DND-41 (cell line): ENCODE data around the gene GRID1.
"Not testable (repeated sequence)": the region's sequence is repeated elsewhere in the genome, so short reads cannot be mapped to it uniquely, and the experiment has no call there.

Source experiments
- ATAC-seq: fragments of 200-7000 bp; cut with Tn5 transposase; 3 replicates; pipeline ENCODE4 v1.9.1; 2021; ENCODE audit warnings: low read depth; ENCODE audit not compliant: insufficient read depth
- DNase-seq: peaks from one replicate; pipeline ENCODE4 v3.0.0-alpha.2; 2020
- H2AFZ ChIP-seq: 2 replicates; pipeline ENCODE4 v1.6.0; 2012; ENCODE audit warnings: low read depth, low read length
- H3K27ac ChIP-seq: 2 replicates; pipeline ENCODE4 v1.5.1; 2012; ENCODE audit warnings: low read length, inconsistent platforms
- H3K27me3 ChIP-seq: fragments of 200-600 bp; sonication (generic); 2 replicates; pipeline ENCODE4 v1.6.0; 2012; ENCODE audit warnings: low read length, mild to moderate bottlenecking, inconsistent platforms; ENCODE audit not compliant: insufficient read depth, poor library complexity
- H3K36me3 ChIP-seq: 2 replicates; pipeline ENCODE4 v1.5.1; 2012; ENCODE audit warnings: low read length, inconsistent platforms; ENCODE audit not compliant: insufficient read depth
- H3K4me1 ChIP-seq: 2 replicates; pipeline ENCODE4 v1.5.1; 2012; ENCODE audit warnings: mild to moderate bottlenecking, low read length; ENCODE audit not compliant: insufficient read depth
- H3K4me2 ChIP-seq: 2 replicates; pipeline ENCODE4 v1.6.0; 2012; ENCODE audit warnings: mild to moderate bottlenecking, moderate library complexity, low read length, inconsistent platforms; ENCODE audit not compliant: insufficient read depth
- H3K4me3 ChIP-seq, 2 experiments: fragments of 200-600 bp in 1 of 2; shearing (Covaris generic) in 1 of 2; 2 replicates each; pipeline ENCODE4 v1.5.1; 2012 to 2016; ENCODE audit warnings: inconsistent platforms in 2 of 2, low read length in 2 of 2, mild to moderate bottlenecking in 2 of 2, low read depth in 1 of 2, moderate library complexity in 1 of 2
- H3K79me2 ChIP-seq: 2 replicates; pipeline ENCODE4 v1.6.0; 2012; ENCODE audit warnings: low read length, inconsistent platforms; ENCODE audit not compliant: insufficient read depth
- H3K9ac ChIP-seq: 2 replicates; pipeline ENCODE4 v1.6.0; 2012; ENCODE audit warnings: low read depth, mild to moderate bottlenecking, inconsistent platforms, low read length, moderate library complexity
- H3K9me3 ChIP-seq: 2 replicates; pipeline ENCODE4 v1.5.1; 2012; ENCODE audit warnings: low read length, moderate library complexity, mild to moderate bottlenecking, inconsistent platforms; ENCODE audit not compliant: insufficient read depth, severe bottlenecking
- H4K20me1 ChIP-seq: 2 replicates; pipeline ENCODE4 v1.6.0; 2012; ENCODE audit warnings: low read length; ENCODE audit not compliant: insufficient read depth
- EZH2 ChIP-seq: IDR thresholded peaks from 3 replicates; pipeline ENCODE4 v1.6.1; 2012; ENCODE audit warnings: borderline replicate concordance, low read depth, mild to moderate bottlenecking, moderate library complexity, low read length, inconsistent platforms; ENCODE audit not compliant: severe bottlenecking
- TF ChIP-seq, protein P1 (sequence below): IDR thresholded peaks from 2 replicates; pipeline ENCODE4 v1.5.1; 2012; ENCODE audit warnings: borderline replicate concordance, low read length, moderate library complexity, mild to moderate bottlenecking; ENCODE audit not compliant: poor library complexity, severe bottlenecking; ENCODE audit errors: extremely low read depth

GRID1 gene

GRCh38 chr10:86243651-86244155, 122.9 kb downstream of the GRID1 start:
- Histone ChIP-seq H3K9me3 (no peaks in the 10 kb centered on the region), H3K27me3 (no peaks in the 10 kb centered on the region), H3K79me2 (no peaks in the 10 kb centered on the region), H3K4me3 (no peak overlapping the region), H4K20me1 (no peaks in the 10 kb centered on the region), H3K27ac (no peak overlapping the region), H3K36me3 (no peaks in the 10 kb centered on the region), H3K4me2 (no peak overlapping the region), H3K9ac (no peak overlapping the region), H3K4me1 (no peaks in the 10 kb centered on the region), H2AFZ (no peak overlapping the region)
- TF ChIP-seq, protein P1, sequence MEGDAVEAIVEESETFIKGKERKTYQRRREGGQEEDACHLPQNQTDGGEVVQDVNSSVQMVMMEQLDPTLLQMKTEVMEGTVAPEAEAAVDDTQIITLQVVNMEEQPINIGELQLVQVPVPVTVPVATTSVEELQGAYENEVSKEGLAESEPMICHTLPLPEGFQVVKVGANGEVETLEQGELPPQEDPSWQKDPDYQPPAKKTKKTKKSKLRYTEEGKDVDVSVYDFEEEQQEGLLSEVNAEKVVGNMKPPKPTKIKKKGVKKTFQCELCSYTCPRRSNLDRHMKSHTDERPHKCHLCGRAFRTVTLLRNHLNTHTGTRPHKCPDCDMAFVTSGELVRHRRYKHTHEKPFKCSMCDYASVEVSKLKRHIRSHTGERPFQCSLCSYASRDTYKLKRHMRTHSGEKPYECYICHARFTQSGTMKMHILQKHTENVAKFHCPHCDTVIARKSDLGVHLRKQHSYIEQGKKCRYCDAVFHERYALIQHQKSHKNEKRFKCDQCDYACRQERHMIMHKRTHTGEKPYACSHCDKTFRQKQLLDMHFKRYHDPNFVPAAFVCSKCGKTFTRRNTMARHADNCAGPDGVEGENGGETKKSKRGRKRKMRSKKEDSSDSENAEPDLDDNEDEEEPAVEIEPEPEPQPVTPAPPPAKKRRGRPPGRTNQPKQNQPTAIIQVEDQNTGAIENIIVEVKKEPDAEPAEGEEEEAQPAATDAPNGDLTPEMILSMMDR = no peak
- no peak for TF ChIP-seq EZH2
- no peak for DNase-seq
- no peak for ATAC-seq

- ATAC-seq (no peak), DNase-seq (no peak)
- peaks cover 4% of the 10 kb centered on the region for H3K9me3 ChIP-seq
- H3K79me2 ChIP-seq = no peaks in the 10 kb centered on the region
- H2AFZ ChIP-seq = no peak overlapping the region
- no peak overlapping the region for H3K27ac ChIP-seq
- no peaks in the 10 kb centered on the region for H3K36me3 ChIP-seq
- no peak overlapping the region for H3K9ac ChIP-seq
- H3K4me1 ChIP-seq = no peaks in the 10 kb centered on the region
- TF ChIP-seq, protein P1 = no peak
- no peak for TF ChIP-seq EZH2
- no peak overlapping the region for H3K4me2 ChIP-seq
- no peak overlapping the region for H3K4me3 ChIP-seq
- no peaks in the 10 kb centered on the region for H3K27me3 ChIP-seq
- no peaks in the 10 kb centered on the region for H4K20me1 ChIP-seq
Observed at GRCh38 chr10:86242761-86243160, 123.8 kb downstream of the GRID1 start.

DNA sequence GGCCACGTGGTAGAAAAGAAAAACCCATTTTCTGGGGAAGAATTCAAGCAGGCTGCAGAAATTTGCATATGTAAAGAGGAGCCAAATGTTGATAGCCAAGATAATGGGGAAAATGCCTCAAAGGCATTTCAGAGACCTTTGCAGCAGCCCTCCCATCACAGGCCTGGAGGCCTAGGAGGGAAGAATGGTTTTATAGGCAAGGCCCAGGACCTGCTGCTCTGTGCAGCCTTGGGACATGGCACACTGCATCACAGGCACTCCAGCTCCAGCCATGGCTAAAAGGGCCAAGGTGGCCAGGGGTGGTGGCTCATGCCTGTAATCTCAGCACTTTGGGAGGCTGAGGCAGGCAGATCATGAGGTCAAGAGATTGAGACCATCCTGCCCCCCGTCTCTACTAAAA, 128.5 kb downstream of the GRID1 start:
- H3K79me2 ChIP-seq, H4K20me1 ChIP-seq: not testable (repeated sequence)

DNA sequence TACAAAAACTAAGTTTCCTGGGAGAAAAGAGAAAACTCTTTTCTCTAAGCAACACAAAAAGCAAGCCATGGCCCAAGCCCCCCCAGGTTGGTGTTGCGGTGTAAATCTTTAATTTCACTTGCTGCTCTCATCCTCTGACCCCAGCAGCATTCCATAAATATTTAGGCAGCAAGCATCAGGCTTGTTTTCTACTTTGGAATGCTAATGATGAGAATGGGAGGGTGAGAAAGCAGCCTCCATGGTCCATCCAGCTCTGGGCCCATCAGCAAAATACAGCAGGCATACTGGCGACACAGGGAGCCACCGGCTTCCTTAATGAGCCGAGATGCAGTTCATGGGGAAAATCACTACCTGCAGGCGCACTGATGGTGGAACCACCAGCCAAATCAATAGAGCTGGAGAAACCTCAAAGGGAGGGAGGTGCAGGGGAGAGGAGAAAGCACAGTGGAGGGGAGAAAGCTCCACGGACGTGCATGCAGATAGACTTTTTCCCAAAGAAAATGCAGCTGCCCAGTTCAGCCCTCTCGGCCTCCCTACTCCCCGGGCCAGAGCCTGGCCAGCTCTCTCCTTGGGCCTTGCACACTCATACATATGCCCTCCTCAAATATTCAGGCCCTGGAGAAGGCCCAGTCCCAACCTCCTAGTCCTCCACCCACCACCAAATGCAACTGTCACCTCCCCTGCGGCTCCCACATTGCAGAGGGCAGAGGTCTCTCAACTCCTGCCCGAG, 131.9 kb downstream of the GRID1 start:
- H3K9ac ChIP-seq = no peak overlapping the region
- H3K27ac ChIP-seq = no peak overlapping the region
- DNase-seq = no peak
- H3K36me3 ChIP-seq = no peaks in the 10 kb centered on the region
- H4K20me1 ChIP-seq = no peaks in the 10 kb centered on the region
- ATAC-seq = no peak
- TF ChIP-seq, protein P1 = no peak
- no peak for TF ChIP-seq EZH2
- H3K9me3 ChIP-seq = peaks cover 4% of the 10 kb centered on the region
- H2AFZ ChIP-seq = no peak overlapping the region
- no peaks in the 10 kb centered on the region for H3K79me2 ChIP-seq
- no peaks in the 10 kb centered on the region for H3K4me1 ChIP-seq
- no peak overlapping the region for H3K4me3 ChIP-seq
- H3K4me2 ChIP-seq = no peak overlapping the region
- no peaks in the 10 kb centered on the region for H3K27me3 ChIP-seq

More for the DNA sequence above, 128.5 kb downstream of the GRID1 start:
- not testable (repeated sequence) for DNase-seq, H3K4me1 ChIP-seq, H2AFZ ChIP-seq, H3K4me3 ChIP-seq, H3K36me3 ChIP-seq, H3K9ac ChIP-seq, H3K27ac ChIP-seq, H3K27me3 ChIP-seq, ATAC-seq, H3K9me3 ChIP-seq, H3K4me2 ChIP-seq
